Measurements from ENCODE around the gene TLX2. TPM values are rescaled to one million over a fixed set of nuclear protein-coding genes. Genes with fewer than 3 reads are reported as not detected.

The TLX2 gene
- polyA plus RNA-seq, 2 of the 4 experiments (the other 2 are of a cell fraction) = 0.05 to 0.37 TPM

GRCh38 chr2:74486141-74486540 is 28.1 kb upstream of the TLX2 start:
- ChIA-PET CTCF (interaction anchor here (8.2 to 13.8 kb wide), 2 partner anchors 12 to 101 kb away, joined by 152 to 184 read pairs; partner anchors contain the start of gene LBX2), POLR2A (no interaction called here)
- Histone ChIP-seq H3K4me1 (peaks cover 15% of the 10 kb centered on the region), H3K27ac (no peak overlapping the region), H3K4me2 (no peak overlapping the region), H3K4me3 (no peak overlapping the region), H3K9me3 (no peaks in the 10 kb centered on the region)
- ATAC-seq = no peak
- no peak for FAIRE-seq
- WGBS (ENCODE audit: missing lambda C conversion rate) = 91% methylated on average over 2 of the region's 2 CpGs
- DNase-seq (ENCODE audit: low read depth in 1 of 2, low spot score in 1 of 2) = no peak
- TF ChIP-seq JUNB (IDR thresholded peaks at IDR 0.05) = no peak
- TF ChIP-seq HOXB13 (CRISPR knock-in tag; IDR thresholded peaks at IDR 0.05; ENCODE audit: low read depth) = no peak
- no peak for TF ChIP-seq MYC (IDR thresholded peaks at IDR 0.05; ENCODE audit: borderline replicate concordance, low read length)
- no peak for TF ChIP-seq USF2 (IDR thresholded peaks at IDR 0.05)
- TF ChIP-seq ZFP36 (IDR thresholded peaks at IDR 0.05; ENCODE audit: borderline replicate concordance, partially characterized antibody) = no peak
- no peak for TF ChIP-seq ZNF302 (CRISPR knock-in tag; IDR thresholded peaks at IDR 0.05)
- TF ChIP-seq CTCF (IDR thresholded peaks at IDR 0.05) = no peak

- no peak overlapping the region for H3K27ac ChIP-seq
- no peak for FAIRE-seq
- POLR2A ChIA-PET = interaction anchor here (0.9 to 1.7 kb wide), 3 partner anchors 12 to 41 kb away, joined by 4 to 5 read pairs (median 4); partner anchors contain the start of genes AUP1 and HTRA2
- CTCF ChIA-PET = interaction anchor here (0.6 to 13.8 kb wide), 9 partner anchors 9 to 156 kb away, joined by 3 to 184 read pairs (median 4); partner anchors contain the start of genes INO80B, LBX2 and PCGF1
- H3K4me3 ChIP-seq = no peak overlapping the region
- H3K4me2 ChIP-seq = no peak overlapping the region
- no peak for TF ChIP-seq ZC3H11A (IDR thresholded peaks at IDR 0.05)
- TF ChIP-seq PBX3 (IDR thresholded peaks at IDR 0.05) = no peak
- TF ChIP-seq NFE2L2 (conservative IDR thresholded peaks at IDR 0.05; ENCODE audit: low read length) = no peak
- no peak for TF ChIP-seq MAX (IDR thresholded peaks at IDR 0.05)
- no peak for TF ChIP-seq CHD2 (IDR thresholded peaks at IDR 0.05; ENCODE audit: low read length, partially characterized antibody)
- TF ChIP-seq MAFK (IDR thresholded peaks at IDR 0.05; ENCODE audit: partially characterized antibody) = no peak
- TF ChIP-seq EP300 (IDR thresholded peaks at IDR 0.05) = no peak
- TF ChIP-seq POLR2A (IDR thresholded peaks at IDR 0.05; ENCODE audit: low read length) = no peak
- TF ChIP-seq FOXS1 (CRISPR knock-in tag; IDR thresholded peaks at IDR 0.05) = no peak
- TF ChIP-seq KDM1A (IDR thresholded peaks at IDR 0.05; ENCODE audit: low read depth) = no peak
- no peak for TF ChIP-seq E2F6 (IDR thresholded peaks at IDR 0.05; ENCODE audit: borderline replicate concordance, low read depth)
- TF ChIP-seq ELK1 (IDR thresholded peaks at IDR 0.05; ENCODE audit: low read depth, low read length) = no peak
- TF ChIP-seq TP53 (CRISPR knock-in tag; IDR thresholded peaks at IDR 0.05) = no peak
- TF ChIP-seq JUN (IDR thresholded peaks at IDR 0.05) = no peak
- no peak for TF ChIP-seq ZSCAN20 (CRISPR knock-in tag; IDR thresholded peaks at IDR 0.05)
- TF ChIP-seq ZNF302 (CRISPR knock-in tag; IDR thresholded peaks at IDR 0.05) = no peak
- TF ChIP-seq MAZ (IDR thresholded peaks at IDR 0.05; ENCODE audit: borderline replicate concordance, low read depth, low read length) = no peak
- DNase-seq (ENCODE audit: low read depth in 1 of 2, low spot score in 1 of 2) = no peak
- H3K9me3 ChIP-seq = no peaks in the 10 kb centered on the region
- peaks cover 4% of the 10 kb centered on the region; the same call in 2 of the 3 replicates for H3K4me1 ChIP-seq
- ATAC-seq = peak; percentile 56 to 59; a peak in 5 of 6 replicates
- 93% methylated on average over 9 of the region's 9 CpGs for WGBS (ENCODE audit: missing lambda C conversion rate)
Observed at GRCh38 chr2:74488643-74489481, 25.4 kb upstream of the TLX2 start.

Measured in A549 (cell line).